Brain pericyte (primary cell): ENCODE data around the gene AUTS2.

Experiments
- DNase-seq: peaks from one replicate; pipeline ENCODE4 v3.0.0-alpha.2; 2012; ENCODE audit warnings: low read depth, low spot score

AUTS2 gene

DNA sequence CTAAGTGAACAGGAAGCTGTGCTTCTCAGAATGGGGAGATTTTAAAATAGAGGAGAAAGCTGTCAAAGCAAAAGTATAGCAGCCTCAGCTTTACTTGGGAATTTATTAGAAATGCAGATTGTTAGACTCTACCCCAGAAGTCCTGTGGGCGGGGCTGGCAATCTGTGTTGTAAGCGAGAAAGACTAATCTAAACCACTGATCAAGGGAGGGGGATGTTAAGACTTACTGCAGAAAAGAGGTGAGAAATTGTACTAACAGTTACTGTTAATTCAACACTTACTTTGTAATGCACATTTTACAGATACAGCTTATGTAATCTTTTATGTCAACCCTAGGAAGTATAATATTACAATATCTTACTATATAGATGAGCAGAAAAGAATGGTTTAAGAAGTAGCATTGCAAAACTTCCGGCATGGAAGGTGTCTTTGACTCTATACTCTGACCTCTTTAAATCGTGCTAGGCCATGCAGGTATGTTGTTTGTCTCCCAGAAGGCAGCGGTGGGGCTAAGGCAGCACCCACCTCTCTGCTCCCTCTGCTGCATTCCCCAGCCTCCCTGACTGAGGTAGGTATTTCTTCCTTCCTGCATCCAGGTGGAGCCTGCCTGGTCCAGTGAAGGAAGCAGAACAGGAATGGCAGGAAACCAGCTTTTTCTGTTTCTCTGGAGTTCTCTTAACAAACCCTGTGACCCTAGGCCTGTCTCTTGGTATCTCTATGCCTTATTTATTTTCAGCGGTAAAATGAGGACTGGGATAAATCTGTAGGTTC is 462.2 kb downstream of the AUTS2 start:
- no peak for DNase-seq

- DNase-seq, result no peak
Measured at GRCh38 chr7:70063371-70063770, 465.1 kb downstream of the AUTS2 start.

DNA sequence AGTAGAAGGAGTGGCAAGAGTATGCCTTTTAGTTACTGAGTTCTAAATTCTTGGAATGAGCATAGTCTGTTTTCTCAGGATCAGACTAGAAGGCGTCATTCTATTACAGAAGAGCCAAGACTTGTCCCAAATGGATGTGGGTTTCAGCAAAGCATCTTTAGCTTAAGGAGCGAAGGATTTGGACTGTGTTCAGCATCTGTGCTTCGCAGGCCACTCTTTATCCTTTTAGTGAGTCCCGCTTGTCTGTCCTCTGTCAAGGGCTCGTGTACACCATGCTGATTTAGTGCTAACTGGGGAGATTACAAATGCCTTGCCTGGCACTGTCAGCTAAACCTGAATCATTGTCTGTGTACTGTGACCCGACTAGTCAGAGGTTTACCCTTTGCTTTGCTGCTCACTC is 465.7 kb downstream of the AUTS2 start:
- DNase-seq, result no peak

DNA sequence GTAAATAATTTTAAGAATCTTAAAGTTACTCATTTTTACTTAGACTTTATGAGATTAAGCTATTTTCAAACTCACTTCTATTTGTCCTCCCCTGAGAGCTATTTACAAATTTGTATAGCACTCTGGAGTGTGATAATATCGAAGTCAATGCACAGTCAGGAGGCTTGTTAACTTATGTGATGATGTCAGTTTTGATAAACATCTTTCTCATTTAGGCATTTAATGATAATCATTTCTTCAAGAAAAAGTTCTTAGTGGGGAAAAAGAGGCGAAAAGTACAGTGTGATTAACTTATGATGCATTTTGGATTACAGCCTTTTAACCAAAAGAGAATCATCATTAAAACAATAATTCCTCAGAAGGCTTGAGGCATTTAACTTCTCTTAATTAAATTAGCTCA is 468.6 kb downstream of the AUTS2 start:
- no peak for DNase-seq

GRCh38 chr7:70068531-70068930 is 470.3 kb downstream of the AUTS2 start:
- no peak for DNase-seq

GRCh38 chr7:70069977-70070376 is 471.7 kb downstream of the AUTS2 start:
- DNase-seq, result no peak

- DNase-seq, result no peak
Measured at GRCh38 chr7:70071766-70072165, 473.5 kb downstream of the AUTS2 start.

DNA sequence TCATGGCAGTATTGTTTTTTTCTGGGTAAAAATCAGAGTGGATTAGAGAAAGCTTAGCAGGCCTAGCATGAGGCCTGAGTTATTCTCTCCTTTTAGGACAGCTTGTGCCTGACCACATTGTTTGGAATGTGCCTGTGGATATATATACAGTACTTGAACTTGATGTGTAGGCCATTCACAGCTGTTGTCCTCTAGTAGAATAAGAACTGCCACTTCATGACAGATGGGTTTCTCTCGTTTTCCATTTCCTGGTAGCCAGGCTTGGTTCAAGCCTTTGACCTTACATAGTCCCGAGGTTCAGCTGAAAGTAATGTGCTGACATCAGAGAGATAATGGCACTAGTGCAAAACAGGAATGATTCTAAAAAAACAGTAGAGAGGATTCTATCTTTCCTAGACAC is 473.9 kb downstream of the AUTS2 start:
- no peak for DNase-seq

- no peak for DNase-seq
Measured at GRCh38 chr7:70076325-70076724, 478.1 kb downstream of the AUTS2 start.

DNA sequence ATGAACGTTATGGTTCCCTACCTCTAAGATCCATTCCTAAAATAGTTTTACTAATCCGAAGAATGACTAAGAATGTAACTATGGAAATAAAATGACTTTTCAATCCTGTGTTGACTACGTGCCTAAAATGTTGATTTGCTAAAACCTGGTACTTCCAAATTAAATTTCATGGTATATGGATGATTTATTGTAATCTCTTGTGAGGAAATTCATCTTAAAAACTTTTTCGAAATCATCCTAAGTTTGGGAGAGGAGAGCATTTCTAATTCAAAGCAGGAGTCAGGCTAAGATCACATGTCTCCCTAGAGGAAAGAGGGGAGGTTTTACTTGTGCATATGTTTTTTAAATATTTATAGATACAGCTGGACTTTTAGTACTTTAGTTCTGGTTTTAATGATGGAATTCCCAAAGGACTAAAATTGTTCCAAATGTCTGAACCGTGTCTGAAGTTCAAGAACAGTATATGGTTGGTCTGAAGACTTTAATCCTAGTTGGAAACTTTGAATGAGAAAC is 483.9 kb downstream of the AUTS2 start:
- no peak for DNase-seq

GRCh38 chr7:70091362-70091761 is 493.1 kb downstream of the AUTS2 start:
- no peak for DNase-seq

- no peak for DNase-seq
Measured at GRCh38 chr7:70092314-70093204, 494.3 kb downstream of the AUTS2 start.

GRCh38 chr7:70093205-70093904 is 495.1 kb downstream of the AUTS2 start:
- DNase-seq, result no peak

DNA sequence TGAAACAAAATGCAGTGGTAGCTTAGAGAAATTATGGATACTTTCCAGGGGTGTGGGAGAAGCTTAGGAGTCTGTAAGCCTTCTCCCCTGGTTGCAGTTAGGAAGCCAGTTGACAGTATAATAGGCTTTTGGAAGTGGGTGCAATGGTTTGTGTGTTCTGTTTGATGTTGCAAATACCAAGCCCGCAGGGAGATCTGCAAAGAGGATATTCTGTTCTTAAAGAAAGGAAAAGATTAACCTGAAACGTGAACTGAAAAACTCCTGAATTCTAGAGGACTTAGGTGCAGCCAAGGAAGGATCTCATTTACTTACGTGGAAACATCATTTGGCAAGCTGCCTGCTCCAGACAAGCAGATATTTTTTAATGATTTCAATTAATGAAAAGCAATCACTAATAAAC is 496.6 kb downstream of the AUTS2 start:
- no peak for DNase-seq

DNA sequence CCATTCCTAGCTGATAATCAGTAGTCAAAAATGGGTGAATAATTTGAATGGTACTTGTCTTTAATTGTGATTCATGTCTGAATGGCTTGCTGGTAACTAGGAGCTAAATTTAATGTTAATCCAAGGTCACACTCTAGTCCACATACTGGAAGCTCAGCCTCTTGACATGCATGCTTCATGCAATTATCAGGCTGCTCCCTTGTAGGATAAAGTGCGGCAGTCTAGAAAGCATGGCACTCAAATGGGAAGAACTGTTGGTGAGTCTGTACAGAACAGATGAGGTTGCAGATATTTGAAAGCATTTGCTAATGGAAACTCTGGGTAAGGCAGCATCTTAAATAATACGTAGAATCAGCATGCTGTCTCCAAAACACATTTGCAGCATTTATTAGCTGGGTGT is 499.4 kb downstream of the AUTS2 start:
- no peak for DNase-seq

- DNase-seq, result no peak
Measured at GRCh38 chr7:70098133-70098561, 499.9 kb downstream of the AUTS2 start.

GRCh38 chr7:70098905-70099672 is 500.8 kb downstream of the AUTS2 start:
- DNase-seq, result no peak

DNA sequence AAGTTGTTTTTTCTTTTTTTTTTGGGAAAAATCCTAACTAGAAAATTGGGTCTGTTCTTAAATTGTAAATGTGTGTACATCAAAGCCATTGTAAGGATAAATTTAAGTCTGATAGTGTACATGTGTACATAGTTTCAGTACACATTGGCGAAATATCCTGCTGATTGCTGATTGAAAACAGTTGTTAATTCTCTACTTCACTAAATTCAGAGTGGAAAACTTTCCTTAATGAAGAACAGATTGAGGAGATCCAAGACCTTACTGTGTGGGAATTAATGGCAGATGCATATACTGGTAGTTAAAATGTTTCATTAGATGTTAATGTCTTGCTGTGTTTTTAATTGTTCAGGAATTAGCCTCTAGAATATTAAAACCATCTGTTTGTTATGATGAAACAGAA is 506.0 kb downstream of the AUTS2 start:
- no peak for DNase-seq

- DNase-seq, result no peak
Measured at GRCh38 chr7:70113078-70113477, 514.8 kb downstream of the AUTS2 start.

GRCh38 chr7:70113536-70113935 is 515.3 kb downstream of the AUTS2 start:
- no peak for DNase-seq

- DNase-seq, result no peak
Measured at GRCh38 chr7:70114806-70115205, 516.5 kb downstream of the AUTS2 start.
